ENCODE data around the gene NR1D2.

NR1D2 gene

DNA sequence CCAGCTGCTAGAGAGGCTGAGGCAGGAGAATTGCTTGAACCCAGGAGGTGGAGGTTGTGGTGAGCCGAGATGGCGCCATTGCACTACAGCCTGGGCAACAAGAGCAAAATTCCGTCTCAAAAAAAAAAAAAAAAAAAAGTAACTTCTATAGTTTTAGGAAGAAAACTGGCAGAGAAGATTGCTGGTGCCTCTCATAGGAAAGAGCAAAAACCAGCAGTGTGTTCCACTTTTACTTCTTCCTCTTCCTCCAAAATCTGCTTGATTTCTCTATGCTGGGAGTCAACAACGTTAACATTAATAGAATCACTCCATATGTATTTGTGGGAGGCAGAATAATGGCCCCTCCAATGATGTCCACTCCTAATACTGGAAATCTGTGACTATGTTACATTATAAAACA lies 12.5 kb upstream of the NR1D2 start:
- DNase-seq = no peak

DNA sequence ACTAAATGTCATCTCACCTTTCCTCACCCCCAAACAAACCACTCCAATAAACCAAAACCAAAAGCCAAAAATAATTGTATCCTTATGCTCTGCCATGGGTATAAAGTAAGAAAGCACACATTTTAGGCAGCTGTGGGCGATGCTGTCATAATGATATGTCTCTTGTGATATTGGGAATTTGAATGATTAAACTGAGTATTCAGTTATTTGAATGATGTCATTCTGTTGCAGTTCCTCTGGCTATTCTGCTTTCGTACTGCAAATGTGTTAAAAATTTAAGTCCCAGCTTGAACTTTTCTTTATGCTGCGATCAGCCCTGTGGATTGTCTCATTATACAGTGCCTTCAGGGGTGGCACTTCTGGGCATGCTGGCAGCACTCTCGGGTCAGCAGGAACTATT lies 10.8 kb upstream of the NR1D2 start:
- no peak for DNase-seq

DNA sequence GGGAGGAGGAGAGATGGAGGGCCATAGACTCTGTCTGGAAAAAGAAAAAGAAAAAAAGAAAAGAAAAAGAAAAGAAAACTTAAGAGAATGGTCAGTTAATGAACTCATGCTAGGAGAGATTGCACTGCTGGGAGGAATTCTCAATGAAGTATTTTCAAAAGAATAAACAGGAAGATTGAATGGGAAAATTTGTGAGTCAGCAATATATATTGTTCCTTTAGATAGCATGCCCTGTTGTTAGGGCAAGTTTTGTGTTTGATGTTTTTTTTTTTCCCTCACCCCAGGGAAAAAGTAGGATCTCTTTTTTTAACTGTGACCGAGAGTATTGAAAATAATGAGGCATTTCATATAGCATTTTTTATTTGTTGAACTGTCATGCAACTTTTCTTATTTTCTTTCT lies 7.8 kb upstream of the NR1D2 start:
- no peak for DNase-seq

DNA sequence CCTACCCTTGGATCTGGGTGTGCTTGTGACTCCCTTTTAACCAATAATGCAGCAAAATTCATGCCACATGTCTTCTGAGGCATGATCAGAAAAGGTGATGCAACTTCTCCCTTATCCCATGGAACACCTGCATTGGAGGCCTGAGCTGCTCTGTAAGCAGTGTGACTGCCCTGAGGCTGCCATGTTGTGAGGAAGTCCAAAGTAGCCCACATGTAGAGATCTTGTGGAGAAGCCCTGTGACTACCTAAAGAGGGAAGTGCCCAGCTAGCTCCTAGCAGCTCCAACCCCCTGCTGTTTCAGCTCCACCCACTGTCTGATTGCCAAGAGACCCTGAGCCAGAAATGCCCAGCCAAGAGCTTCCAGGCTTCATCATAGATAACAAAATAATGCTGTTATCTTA lies 6.4 kb upstream of the NR1D2 start:
- DNase-seq = no peak

DNA sequence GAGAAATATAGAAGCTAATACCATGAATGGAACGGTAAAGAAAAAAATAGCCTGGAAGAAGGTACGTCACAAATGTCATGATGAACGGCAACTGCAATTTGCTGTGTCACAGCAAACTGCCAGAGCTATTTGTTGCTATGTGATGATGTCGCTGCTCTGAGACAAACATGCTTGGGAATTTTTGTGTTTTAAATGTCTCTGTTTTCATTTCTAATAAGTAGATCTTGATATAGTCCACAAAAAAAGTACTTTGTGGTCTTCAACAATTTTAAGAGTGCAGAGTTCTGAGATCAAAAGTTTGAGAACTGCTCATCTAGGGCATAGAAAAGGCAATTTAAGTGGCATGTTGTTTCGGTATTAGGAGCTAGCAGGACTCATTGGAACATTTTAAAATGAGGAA lies 4.3 kb upstream of the NR1D2 start:
- DNase-seq = no peak

DNA sequence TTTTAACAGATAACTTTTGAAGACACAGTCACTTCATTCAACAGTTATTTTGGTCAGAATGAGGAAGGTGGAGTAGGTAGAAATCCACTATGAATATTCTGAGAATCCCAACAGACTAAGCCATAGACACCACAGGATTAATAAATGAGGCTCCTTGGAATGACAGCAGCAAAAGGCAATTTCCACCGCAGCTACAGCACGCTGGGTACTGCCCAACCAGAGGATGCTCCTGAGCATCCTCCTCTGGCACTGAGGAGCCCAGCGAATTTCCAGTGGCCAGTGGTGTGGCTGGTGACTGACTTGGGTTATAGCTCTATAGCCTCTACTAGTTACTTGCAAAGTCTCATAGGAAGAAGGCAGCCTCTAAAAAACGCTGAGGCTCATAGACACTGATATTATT lies 3.6 kb upstream of the NR1D2 start:
- no peak for DNase-seq

DNA sequence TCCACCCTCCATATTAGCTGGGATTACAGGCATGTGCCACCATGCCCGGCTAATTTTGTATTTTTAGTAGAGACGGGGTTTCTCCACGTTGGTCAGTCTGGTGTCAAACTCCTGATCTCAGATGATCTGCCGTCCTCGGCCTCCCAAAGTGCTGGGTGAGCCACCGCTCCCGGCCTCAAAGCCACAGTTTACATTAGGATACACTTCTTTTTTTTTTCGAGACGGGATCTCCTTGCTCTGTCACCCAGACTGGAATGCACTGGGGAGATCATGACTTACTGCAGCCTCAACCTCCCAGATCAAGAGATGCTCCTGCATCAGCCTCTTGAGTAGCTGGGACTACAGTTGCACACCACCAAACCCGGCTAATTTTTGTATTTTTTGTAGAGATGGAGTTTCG lies 2.5 kb upstream of the NR1D2 start:
- DNase-seq = no peak

DNA sequence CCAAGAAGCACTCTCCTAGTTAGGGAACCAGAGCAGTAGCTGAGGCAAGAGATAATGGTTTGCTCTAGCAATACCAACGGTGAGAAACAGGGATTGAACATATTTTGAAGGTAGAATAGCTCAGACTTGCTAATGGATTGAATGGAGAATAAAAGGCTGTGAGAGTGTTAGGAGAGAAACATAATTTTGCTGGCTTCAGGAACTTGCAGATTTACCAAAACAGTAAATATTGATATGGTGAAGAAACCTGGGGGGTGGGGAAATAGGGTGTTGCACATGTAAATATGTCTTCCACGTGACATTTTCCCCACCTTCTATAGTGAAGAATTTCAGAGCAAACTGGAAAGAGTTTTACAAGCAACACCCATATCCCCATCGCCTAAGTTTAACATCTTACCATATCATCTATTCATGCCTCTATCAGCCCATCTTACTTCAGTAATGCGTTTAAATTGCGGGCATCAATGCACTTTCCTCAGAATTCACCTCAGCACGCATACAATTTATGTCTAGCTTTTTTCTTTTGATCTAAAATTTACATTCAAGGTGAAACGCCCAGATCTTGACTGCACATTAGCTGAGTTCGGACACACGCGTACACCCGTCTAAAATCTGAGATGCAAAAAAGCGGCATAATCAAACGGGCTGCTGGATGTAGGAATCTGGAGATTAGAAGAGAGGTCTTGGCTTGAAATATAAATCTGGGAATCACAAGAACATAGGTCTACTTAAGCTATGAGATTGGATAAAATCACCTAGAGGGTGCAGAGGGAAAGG lies 891 bp upstream of the NR1D2 start:
- DNase-seq = no peak

DNA sequence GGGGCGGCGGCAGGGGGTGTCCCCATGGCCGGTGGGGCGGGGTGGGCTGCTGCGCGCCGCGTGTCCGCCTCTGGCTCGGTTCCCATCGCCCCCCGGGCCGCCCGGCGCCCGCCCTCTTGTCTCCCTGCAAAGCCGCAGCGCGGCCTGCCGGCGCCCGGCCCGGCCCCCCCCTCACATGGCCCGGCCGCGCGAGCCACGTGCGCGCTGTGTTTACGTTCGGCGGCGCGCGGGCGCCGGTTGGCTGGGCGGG lies 502 bp downstream of the NR1D2 start:
- DNase-seq = no peak

DNA sequence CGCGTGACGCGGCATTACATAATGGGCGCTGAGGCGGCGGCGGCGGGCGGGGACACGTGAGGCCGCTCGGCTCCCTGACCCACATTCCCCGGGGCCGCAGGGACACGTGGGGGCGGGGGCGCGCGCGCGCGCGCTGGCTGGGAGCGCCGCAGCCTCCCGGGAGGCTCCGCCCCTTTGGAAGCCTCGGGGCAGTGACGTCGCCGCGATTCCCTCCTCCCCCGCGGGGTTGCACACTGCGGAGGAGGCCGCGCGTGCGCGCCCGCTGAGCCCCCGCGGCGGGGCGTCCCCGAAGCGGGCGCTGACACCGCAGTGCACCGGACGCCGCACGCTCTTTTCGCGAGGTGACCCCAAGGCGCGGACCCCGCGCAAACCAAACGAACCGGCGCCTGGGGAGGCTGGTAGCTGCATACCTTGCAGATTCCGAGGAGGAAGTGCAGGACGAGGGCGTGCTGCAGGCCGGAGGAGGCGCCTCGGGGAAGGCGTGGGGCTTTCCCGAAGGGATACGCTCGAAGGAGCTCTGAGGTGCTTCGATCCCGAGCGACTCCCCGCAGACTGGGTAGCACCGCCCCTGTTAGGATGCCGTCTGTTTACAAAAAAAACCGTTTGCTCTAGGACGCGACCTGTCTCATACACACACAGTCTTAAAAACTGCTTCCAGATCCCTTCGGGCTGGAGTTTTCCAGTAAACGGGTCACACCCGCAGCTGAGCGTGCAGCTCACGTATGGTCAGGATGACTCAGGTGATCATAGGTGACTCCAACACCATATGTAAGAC lies 1.0 kb downstream of the NR1D2 start:
- peak; percentile 90 for DNase-seq

DNA sequence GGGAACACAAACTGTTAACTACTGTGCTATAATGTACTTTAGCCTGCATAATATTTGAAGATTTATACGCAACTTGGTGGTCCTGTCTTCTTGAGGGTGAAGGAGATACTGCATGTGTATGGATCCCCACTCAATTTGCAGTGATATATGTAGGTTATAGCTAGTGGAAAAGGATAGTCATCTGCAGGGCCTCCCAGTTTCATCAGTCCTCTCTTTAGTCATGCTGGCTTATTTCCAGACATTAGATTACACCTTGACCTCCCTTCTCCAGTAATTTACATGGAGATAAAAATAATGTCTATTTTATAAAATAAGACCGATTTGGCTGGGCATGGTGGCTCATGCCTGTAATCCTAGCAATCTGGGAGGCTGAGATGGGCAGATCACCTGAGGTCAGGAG lies 3.7 kb downstream of the NR1D2 start:
- DNase-seq = no peak

DNA sequence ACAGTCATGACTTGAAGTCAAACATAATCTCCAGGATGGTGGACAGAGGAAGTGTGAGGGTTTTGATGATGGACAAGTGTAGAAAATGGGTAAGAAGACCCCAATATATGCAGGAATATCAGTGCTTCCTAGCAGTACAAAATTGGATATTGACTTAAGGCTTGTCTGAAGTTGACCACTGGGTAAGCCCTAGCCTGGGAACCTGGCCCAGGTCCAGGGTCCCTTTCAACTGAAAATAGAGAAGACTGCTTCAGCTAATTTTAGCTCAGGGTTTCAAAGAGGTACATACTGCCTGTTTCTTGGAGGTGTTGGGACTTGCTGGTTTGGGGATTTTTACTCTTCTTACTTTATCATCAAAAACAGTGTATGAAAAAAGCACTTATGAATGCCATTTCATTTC lies 4.7 kb downstream of the NR1D2 start:
- no peak for DNase-seq

DNA sequence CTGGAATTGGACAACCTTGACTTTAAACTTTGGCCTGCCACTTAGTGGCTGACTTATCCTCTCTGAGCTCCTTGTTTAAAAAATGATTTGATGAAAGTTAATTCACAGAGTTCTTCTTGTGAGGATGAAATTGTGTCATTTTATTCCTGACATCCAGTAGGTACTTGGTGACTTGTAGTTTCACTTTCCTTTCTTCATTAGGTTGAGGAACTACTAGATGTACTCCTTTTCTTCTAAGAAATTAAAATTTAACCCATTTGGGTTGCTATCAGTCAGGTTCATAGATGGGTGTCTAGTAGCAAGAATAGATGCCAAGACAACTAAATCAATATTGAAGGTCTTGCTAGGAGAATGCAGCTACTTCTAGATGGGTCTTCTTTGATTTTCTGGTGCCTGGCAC lies 5.2 kb downstream of the NR1D2 start:
- DNase-seq = no peak

DNA sequence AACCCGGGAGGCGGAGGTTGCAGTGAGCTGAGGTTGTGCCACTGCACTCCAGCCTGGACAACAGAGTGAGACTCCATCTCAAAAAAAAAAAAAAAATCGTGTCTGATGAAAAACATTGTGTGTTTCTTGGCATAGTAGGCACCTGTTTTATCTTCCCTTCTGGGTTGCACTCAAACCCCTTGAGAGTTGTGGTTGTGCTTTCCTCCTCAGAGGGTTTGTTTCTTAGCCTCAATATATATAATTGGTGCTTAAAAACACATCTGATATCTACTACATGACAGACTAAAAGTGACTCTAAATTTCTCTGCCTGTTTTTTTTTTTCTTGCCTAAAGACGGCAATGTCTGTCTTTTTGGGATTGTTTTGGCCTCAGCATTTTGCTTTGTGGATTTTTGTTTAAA lies 7.6 kb downstream of the NR1D2 start:
- DNase-seq = no peak

DNA sequence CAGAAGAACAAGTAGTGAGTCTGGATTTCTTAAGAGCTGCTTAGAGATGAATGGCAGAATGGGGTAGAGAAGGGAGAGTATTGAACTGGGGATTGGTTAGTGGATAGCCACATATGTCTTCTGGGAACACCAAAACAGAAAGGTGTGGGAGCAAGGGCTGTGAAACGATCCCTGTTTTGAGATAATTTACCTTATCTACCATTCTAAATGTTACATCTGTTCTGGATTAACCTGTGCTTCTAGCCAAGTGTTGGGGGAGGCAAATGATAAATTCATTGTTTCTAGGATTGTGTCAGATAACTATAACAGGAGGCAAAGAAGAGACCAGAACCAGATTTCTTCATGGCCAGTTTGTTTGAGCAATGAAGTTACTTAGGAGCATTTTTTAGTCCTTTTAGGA lies 8.4 kb downstream of the NR1D2 start:
- DNase-seq = no peak

DNA sequence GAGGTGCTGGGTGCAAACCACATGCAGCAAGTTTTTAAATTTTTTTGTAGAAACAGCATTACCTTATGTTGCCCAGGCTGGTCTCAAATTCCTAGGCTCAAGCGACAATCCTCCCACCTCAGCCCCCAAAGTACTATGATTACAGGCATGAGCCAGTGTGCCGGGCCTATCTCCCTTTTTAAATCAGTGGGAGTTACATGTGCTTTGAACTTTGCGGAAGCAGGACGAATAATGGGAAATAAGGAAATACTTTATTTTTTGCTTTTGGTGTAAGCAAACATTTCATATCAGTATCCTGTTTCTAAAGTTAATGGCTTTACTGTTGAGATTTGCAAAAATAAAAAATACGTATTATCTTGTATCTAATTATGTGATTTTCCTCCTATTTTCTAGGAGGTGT lies 9.1 kb downstream of the NR1D2 start:
- DNase-seq = no peak

DNA sequence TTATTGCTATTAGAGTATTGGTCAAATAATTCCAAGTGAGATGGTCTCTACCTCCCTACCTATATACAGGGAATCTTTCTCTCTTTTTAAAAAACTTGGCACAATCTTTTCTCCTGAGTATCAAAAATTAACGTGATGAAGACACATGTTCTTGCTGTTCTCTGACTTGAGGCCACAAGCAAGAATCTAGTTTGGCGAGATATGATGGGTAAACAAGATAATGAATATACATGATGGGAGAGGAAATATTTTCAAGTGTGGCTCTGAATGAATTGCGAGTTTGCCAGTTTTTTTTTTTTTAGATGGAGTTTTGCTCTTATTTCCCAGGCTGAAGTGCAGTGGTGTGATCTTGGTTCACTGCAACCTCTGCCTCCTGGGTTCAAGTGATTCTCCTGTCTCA lies 11.6 kb downstream of the NR1D2 start:
- no peak for DNase-seq

DNA sequence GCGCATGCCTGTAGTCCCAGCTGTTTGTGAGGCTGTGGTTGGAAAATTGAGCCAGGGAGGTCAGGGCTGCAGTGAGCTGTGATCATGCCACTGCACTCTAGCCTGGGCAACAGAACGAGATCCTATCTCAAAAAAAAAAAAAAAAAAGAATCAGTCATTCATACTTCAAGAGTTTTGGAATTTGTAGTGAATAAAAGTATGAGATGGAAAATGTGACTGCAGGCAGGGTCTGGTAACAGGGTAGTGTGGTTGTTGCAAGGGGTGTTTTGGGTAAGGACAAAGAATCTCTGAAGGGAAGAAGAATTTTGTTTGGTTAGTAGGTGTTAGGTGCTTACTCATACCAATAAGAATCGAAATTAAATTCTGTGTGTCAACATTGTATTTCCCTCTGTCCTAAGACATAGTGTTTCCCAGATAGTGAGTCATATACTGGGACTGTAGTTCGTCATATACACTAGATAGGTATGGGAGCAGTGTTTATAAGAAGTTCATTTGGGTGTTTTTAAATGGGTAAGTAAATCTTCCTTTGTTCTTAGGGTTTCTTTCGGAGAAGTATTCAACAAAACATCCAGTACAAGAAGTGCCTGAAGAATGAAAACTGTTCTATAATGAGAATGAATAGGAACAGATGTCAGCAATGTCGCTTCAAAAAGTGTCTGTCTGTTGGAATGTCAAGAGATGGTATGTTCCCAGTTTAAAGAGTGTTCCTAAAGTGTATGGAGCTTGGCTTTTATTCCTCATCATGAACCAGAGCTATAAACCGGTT lies 14.2 kb downstream of the NR1D2 start:
- no peak for DNase-seq

DNA sequence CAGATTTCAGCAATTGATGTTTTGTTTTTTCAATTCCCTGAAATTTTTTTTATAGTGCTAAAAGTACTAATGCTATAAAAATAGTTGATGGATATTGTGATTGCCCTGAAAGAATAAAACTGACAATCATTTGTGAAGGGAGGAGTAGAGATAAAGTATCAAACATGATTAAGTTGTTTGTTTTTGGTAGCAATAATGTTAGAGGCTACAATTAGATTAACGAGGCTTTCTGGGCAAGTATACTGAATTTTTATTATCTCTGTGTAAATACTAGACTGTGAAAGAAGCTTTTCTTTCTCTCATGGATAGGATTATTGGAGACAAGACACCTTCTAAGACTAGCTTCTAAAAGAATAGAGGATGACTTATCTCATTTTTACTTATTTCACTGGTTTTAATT lies 15.6 kb downstream of the NR1D2 start:
- no peak for DNase-seq

DNA sequence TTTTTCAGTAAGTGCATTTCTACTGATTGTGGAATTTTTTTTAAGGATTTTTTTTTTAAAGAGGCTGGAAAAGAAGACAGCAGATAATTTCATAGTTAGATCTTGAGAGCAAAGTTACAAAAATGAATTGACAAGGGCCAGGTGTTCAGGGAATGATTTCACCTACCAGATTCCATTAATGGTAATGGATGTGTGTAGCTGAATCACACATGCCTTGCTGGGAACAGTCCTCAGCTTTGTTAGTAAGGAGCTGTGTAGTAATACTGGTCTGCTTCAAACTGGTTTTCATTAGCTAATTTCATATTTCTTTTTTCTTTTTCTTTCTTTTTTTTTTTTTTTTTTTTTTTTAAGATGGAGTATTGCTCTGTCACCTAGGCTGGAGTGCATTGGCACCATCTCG lies 16.0 kb downstream of the NR1D2 start:
- no peak for DNase-seq

DNA sequence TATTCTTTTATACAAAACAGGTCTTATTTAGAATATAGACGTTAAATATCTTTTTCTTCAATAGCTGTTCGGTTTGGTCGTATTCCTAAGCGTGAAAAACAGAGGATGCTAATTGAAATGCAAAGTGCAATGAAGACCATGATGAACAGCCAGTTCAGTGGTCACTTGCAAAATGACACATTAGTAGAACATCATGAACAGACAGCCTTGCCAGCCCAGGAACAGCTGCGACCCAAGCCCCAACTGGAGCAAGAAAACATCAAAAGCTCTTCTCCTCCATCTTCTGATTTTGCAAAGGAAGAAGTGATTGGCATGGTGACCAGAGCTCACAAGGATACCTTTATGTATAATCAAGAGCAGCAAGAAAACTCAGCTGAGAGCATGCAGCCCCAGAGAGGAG lies 16.8 kb downstream of the NR1D2 start:
- no peak for DNase-seq

DNA sequence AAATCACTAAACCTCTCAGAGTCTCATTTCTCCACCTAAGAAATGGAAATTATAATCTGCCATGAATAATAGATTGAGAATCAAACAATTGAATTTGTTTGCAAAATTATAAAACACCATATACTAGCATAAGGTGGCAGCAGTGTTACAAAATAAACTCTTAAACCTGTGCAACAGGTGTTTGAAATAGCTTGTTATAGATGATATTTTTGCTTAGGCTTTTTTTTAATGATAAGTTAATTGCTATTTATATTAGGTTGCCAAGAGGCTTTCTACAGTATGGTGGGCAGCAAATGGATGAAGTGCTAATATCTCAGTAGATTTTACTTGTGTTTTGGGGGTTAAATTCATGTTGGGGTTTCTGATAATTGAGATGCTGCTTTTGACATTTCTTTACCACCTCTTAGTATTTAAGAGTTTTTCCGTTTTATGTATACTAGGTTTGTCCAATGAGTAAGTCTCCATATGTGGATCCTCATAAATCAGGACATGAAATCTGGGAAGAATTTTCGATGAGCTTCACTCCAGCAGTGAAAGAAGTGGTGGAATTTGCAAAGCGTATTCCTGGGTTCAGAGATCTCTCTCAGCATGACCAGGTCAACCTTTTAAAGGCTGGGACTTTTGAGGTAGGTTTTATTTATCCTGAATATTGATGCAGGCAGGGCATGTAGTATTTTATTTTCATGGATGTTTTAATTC lies 19.6 kb downstream of the NR1D2 start:
- no peak for DNase-seq

DNA sequence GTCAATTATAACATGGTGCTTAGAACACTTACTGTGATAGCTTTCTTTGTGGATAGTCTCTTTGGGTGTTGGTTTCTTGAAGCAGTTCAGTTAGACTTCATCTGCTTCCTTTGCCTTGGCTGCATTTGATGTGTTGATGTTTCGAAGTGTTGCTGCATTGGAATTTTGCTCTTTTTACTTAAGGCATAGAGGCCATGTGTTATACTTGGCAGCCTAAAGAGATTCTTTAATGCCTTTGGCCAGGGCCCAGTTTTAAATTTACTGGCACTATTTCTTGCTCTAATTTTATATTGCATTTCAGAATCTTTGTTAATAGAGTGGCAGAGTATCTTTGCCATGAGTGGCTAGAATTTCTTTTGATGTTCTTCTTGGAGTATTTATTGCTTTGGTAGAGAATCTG lies 21.2 kb downstream of the NR1D2 start:
- DNase-seq = no peak

Measured in NCI-H446 treated with DMSO at 0.1 percent for 48 hours (cell line).